Stimulated activated CD4-positive, alpha-beta T cell treated with anti-CD3 and anti-CD28 coated beads, Interleukin-12 subunit alpha, Interleukin-12 subunit beta, amount 100 ng/mL, for 48 hours (primary cell): Measurements from ENCODE around the gene HVCN1.

Experiments used
- DNase-seq, 3 donors: peaks; one replicate each; pipeline ENCODE4 v3.0.0-alpha.2; 2020; ENCODE audit warnings: low read depth in 2 of 3, low spot score in 1 of 3

The HVCN1 gene

DNA sequence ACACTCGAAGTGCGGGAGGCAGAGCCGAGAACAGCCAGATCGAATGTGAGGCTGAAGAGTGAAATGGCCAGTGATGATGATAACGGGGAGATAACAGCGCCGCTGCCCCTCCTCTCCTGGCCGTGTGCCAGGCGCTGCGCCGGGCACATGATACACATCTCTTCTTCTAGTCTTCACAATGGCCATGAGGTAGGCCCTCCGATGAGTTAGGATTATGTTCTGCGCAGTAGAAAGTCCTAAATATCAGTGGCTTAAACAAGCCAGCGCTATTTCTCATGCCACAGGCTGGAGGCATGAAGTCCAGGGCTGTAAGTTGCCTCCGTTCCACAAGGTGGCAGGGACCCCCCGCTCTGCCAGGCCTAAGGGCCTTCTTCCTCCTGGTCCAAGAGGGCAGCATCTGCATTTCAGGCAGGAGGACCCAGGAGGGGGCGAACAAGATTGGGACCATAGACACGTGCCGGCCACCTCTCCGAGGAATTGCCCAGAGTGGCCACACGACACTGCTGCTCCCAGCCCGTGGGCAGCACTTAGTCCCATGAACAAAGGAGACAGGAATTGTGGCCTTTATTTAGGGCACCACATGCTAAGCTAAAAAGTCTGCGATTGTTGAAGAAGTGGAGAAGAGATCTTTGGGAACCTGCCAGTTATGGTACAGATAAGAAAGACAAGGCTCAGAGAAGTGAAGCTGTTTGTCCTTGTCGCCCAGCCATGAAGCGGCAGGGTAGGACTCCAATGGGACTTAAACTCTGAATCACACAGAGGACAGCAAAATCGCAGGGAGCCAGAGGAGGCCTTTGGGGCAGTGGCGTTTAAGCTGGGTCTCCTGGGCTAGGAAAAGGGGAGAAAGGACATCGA lies 10.9 kb upstream of the HVCN1 start:
- DNase-seq: no peak

DNA sequence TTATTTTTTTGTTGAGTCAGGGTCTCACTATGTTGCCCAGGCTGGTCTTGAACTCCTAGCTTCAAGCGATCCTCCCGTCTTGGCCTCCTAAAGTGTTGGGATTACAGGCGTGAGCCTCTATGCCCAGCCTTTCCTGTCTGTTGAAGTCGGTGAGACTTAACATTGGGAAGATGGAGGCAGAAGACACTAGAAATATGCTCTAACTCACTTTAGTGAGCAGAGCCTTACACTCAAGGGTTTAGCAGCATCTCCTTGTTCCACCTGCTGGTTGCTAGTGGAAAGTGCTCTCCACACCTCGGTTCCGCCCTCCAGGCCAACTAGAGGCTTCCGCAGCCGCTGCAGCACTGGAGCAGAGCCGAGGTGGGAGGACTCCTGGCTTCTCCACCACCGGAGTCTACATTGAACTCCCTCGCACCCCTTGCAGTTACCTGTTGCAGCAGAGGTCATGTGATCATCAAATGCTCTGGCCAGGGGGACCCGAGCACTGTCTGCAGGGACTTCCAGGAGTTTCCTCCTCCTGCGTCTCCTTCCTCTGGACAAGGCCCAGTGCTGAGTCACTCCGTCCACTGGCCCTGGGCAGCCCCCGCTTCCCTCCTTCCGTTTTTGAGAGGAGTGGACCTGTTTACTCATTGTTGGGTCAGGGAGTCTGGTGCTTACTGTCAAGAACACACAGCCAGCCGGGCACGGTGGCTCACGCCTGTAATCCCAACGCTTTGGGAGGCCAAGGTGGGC lies 9.4 kb upstream of the HVCN1 start:
- peak; percentile 69 to 77 (median 71) for DNase-seq

DNA sequence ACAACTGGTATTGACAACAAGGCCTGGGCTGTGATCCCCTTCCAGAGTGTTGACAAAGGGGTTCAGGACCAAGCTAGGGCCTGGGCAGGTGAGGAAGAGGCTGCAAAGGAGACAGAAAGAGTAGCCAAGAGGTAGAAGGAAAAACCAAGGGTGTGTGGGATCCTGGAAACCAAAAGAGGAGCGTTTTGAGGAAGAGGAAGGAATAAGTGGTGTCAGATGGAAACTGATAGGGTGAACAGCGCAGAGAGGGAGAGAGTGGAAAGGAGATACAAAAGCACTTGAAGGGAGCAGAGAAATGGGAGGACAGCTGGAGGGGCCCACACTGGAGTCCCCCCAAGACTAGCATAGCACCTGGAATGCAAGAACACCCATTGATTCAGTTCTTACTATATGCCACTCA lies 8.3 kb upstream of the HVCN1 start:
- no peak for DNase-seq

DNA sequence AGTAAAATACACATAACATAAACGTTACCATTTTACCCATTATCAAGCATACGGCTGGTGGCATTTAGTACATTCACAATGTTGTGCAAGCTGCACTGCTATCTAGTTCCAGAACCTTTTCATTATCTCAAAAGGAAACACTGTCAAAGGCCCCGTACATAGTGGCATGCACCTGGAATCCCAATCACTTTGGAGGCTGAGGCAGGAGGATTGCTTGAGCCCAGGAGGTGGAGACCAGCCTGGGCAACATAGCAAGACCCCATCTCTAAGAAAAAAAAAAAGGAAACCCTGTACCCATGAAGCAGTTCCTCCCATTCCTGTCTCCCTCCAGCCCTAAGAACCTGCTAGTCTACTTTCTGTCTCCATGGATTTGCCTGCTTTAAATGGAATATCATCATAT lies 7.4 kb upstream of the HVCN1 start:
- no peak for DNase-seq

DNA sequence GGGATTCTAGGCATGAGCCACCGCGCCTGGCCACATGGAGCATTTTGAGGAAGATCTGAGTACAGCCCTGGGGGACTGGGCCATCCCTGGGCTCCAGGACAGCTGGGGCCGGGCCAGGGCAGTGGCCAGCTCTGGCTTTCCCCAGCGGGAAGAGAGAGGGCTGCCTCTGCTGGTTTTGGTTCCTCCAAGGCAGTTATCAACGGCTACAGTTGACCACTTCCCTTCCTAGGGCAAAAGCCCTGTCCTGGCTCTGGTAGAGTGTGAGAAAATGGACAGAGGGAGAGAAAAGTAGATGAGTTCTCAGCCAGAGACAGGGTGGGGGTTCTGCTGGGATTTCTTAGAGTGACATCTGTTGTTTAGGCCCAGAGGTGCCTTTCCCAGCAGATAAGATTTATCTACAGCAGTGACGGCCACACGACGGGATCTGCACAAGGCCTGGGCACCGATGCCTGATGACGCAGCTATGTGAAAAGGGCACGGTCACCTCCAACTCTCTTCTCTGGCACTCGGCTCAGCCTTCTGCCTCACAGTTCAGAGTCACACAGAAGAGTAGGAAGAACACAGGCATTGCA lies 5.5 kb upstream of the HVCN1 start:
- DNase-seq: no peak

DNA sequence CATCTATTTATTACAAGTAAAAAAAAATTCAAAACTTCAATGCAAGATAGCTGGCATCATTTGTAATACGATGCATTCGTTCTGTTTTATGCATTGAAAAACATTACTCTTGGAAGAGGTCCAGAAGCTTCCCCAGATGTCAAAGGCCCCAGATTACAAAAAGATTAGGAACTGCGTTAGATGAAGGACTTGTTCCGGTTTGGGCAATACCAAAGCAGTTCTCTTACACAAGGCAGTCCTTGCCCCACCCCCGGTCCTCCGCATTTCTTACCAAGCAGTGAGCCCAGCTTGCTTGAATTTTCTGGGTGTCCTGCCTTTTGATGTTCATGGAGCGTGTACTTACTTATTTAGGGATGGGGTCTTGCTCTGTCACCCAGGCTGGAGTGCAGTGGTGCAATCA lies 4.8 kb upstream of the HVCN1 start:
- no peak for DNase-seq

DNA sequence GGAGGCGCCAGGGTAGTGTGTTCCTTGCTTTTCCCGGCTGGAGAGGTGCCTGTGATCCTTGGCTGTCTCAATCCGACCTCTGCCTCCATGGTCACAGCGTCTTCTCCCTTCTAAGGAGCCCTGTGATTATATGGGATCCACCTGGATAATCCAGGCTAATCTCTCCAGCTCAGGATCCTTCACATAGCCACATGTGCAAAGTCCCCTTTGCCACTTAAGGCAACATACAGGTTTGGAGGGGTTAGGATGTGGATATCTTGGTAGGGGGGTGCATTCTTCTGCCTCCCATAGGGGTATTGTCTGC lies 1.2 kb upstream of the HVCN1 start:
- DNase-seq: no peak

DNA sequence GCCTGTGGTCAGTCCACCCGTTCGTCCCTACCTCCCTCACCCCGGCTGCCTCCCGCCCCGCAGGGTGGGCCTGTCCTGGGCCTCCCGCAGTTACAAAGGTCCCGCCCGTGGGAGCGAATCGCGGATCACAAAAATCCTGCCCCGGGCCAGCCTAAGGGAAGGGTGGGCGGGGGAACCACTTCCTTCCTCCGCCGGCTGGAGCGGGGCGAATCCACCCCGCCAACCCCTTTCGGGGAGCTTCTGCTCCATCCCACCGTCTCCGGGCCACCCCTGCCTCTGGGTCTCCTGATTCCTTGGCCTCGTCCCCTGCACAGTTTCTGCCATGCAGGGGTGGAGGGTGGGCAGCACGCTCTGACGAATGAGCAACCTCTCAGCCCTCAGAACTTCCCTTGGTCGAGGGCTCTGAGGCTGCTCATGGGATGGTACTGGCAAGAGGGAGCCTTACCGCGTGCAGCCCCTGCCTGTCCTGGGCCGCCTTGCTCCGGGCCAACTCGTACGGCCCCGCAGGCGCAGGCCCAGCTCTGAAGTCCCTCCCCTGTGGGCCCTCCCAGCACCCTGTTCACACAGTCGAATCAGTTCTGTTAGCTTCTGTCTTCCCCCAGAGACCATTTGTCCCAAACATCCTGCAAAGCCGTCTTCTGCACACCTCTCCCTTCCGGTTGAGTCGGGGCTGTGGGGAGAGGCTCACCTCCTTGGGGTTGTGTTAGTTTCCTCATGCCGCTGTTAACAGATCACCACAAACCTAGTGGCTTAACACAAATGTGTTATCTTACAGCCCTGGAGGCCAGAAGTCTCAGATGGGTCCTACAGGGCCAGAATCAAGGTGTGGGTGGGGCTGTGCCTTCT lies 589 bp upstream of the HVCN1 start:
- peak in 2 of 3 donors; percentile 37 to 40 for DNase-seq

DNA sequence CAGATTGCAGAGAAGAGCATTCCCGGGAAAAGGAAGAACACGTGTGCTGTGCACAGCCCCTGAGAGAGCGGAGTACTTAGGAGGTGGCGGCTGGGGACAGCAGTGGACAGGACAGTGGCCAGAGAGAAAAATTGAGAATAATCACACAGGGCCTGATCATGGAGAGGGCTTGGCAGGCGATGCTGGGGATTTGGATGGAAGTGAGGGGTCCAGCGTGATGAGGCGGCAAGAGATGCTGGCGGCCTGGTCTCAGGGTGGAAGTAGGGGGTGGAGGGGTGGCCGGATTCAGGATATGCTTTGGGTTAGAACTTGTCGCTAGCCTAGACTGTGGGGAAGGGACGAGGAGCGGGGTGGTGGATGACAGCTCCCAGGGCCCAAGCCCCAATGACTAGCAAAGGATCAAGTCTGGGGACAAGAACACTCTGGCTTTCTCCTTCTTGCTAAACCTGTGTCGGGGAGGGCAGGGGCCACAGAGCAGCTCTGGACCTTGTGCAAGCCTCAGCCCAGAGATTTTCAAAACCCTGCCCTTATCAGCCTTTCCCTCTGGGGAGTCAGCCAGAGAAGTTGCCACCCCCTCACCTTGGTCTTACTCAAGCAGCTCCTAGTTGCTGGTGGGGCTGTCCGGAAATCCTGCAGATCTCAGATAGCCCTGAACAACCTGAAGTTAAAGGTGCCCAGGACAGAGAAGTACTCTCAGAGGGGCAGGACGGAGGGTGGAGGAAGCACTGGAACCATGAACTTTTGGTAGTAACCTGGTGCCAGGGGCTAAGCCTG lies 1.3 kb downstream of the HVCN1 start:
- DNase-seq: no peak

DNA sequence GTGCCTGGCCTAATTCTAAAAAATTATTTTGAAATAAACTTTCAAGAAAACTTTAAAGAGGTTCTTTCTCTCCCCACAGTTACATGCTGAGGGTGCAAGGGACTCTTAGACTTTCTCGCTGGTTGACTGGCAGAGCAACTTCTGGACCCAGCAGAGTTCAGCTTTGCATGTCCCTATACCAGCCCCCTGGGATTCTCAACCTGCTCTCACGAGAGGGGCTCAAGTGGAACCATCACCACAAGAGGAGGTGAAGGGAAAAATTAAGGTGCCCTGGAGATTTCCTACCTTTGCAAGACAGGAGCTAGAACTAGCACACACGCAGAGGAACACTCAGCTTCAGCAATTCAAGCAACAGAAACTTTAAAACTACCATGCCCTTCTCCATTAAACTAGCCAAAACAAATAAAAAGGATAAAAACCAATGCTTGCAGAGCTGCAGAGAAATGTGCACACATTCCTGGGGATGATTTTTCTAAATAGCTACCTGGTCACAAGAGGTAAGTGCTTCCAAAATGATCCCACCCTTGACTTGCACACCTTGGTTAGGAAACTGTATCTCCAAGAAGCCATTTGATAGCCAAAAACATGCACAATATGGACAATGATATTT lies 2.5 kb downstream of the HVCN1 start:
- no peak for DNase-seq

DNA sequence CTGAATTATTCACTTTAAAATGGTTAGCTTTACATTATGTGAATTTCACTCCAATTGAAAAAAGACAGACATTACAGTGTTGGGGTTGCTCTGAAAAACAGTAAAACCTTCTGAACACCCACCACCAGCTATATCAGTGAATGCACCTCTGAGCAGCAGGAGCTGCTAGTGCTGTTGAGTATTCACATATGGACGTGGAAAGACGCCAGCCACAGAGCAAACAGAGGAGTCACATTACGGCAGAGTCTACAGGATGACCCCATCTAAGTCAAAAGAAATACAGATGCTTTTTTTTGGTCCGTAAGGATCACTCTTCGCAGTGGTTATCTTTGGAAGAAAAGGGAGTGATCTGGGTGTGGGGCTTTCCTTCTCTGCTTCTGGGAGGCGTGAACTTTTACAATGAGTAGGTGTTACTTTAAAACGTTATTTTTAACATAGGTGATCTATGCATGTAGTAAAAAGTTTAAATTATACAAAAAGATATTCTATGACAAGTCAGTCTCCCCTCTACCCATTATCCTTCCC lies 4.5 kb downstream of the HVCN1 start:
- no peak for DNase-seq

DNA sequence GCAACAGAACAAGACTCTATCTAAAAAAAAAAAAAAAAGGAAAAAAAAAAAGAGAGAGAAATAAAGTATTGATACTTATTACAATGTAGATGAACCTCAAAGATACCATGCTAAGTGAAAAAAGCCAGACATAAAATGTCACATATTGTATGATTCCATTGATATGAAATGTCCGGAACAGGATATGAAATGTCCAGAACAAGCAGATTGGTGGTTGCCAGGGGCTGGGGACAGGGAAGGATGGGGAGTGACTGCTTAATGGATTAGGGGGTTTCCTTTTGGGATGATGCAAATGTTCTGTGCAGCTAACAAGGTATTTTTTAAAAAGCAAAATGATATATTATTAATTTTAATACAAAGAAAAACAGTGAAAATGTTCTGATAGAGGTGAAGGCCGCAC lies 5.0 kb downstream of the HVCN1 start:
- DNase-seq: no peak

DNA sequence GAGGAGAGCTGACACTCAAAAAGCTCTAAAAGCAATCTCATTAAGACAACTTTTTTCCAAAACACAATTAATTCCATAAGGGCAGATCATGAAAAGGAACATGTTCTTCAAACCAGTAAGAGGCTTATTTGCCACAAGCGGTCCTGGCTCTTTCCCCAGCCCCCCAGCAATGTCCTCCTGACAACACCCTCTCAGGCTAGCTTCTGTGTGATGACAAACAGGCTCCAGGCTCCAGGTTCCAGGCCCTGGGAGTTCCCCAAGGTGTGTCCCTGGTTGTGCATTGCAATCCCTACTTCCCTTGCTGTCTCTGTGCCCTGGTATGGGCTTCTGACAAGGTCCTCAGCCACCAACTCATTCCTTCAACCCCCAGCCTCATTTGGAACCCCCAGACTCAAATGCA lies 8.9 kb downstream of the HVCN1 start:
- no peak for DNase-seq

DNA sequence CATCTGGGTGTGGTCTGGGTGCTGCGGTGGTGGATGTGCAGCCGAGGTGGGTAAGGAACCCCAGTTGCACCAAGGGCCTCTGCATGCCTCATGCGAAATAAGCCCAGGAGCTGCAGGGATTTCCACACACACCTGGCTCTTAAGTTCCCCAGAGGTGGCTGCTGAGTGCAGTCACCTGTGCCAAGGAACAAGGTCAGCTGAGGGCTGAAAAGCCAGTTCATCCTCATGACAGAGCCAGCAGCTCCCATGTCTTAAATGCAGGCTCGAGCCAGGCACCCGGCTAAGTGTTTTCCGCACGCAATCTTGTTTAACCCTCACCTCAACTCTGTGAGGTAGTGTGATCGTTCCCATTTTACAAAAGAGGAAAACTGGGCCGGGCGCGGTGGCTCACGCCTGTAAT lies 9.7 kb downstream of the HVCN1 start:
- DNase-seq: no peak

DNA sequence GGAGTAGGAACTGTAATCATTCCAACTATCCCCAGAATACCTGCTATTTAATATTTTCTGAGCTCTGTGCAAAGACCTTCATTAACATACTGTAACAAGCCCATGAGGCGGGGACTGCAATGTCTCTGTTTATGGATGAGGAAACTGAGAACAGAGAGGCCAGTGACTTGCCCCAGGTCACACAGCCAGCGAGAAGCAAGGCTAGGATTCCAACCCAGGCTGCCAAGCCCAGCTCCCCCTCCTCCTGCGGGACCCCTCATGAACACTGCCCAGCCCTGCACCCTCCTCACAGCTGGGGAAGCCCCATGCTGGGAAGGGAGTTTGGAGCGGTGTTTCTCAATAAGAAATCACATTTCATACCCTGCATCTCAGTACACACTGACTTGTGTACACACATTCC lies 10.9 kb downstream of the HVCN1 start:
- no peak for DNase-seq

DNA sequence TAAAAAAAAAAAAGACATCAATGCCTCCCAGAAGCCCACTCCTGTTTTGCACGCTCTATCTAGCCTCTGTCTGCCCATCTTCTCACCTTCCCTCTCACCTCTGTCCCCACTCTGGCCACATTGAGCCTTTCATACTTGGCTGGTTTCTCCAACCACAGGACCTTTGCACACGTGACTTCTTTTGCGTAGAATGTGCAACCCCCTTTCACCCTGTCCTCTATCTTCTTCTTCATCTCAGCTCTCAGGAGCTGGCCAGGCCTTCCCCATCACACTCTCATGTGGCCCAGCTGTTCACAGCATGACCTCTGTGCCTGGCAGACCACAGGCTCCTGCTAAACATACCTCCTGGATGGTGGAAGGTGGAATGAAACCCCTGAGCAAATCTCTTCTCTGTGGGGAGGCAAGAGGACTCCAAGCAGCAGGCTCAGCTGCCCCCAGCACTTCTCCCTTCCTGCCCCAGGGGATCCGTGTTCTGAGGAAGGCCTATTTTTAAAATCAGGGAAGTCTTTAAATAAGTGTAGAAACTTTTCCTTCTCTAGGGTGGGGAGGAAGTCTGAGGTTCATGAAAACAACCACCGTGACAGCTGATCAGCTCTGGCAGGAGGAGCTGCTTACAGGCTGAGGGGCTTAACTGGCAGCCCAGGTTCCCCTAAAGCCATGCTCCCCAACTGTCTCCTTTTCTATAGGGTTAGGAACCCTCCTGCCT lies 11.6 kb downstream of the HVCN1 start:
- no peak for DNase-seq

DNA sequence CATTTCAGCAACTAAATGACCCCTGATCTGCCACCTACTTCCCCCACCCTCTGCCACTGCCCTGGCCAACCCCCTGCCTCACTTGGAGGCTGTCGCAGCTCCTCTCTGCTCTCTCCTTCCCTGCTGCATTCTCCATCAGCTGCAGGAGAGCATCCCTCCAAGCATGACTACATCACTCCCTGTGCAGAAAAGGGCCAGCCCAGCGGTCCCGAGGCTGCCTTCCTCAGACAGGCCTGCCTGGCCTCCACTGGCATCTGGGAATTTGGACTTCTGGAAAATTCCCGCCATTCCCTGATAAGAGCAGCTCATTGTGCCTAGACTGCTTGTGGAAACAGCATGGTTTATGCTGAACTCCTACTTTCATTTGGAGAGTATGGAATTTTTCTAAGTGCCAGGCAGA lies 12.7 kb downstream of the HVCN1 start:
- DNase-seq: no peak

DNA sequence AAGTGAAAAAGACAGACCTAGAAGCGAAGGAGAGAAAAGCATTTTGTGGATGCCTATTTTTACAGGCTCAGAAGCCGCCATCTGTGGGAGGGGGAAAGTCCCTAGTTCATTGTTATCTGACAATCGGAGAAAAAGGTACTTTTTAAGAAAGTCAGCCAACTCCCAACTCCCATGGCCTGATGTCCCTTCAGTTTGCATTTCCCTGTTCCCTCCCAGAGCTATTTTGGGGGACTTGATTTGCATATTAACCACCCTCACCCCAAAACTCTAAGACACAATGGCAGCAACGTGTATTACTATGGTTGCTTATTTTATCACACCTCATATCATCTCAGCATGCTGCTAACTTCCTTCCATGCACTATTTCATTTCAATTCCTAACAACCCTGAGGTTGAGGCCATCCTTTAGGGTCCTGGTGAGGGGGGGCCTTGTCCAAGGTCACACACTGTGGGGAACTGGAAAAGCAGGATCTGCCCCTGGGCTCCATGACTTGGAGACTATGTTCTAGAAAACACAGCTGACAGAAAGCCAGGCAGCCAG lies 18.7 kb downstream of the HVCN1 start:
- DNase-seq: peak in 2 of 3 donors; percentile 32 to 51

DNA sequence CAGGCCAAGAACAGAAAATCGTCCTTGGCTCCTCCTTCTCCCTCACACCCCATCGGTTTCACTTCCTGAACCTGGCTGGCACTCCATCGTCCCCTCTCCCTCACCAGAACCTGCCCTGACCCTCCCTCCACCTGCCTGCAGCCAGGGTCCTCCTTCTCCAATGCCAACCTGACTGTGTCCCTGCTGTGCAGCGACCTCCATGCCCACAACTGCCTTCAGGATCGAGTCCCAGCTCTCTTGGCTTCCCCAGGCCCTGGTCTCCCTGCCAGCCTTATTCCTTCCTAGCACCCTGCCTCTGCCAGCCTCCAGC lies 19.8 kb downstream of the HVCN1 start:
- no peak for DNase-seq
